Measurements from ENCODE around the gene USP22. TPM values are rescaled to one million over a fixed set of nuclear protein-coding genes. Genes with fewer than 3 reads are reported as not detected.
A peak's percentile ranks its signal among the peaks of the same experiment; 100 is the strongest.

Gene USP22
- total and polyA plus RNA-seq, 10 of the 15 experiments (the other 5 are each of a cell fraction or from before 2014, with no cell fraction given) = 10.8 to 218 (median 98.8) TPM

DNA sequence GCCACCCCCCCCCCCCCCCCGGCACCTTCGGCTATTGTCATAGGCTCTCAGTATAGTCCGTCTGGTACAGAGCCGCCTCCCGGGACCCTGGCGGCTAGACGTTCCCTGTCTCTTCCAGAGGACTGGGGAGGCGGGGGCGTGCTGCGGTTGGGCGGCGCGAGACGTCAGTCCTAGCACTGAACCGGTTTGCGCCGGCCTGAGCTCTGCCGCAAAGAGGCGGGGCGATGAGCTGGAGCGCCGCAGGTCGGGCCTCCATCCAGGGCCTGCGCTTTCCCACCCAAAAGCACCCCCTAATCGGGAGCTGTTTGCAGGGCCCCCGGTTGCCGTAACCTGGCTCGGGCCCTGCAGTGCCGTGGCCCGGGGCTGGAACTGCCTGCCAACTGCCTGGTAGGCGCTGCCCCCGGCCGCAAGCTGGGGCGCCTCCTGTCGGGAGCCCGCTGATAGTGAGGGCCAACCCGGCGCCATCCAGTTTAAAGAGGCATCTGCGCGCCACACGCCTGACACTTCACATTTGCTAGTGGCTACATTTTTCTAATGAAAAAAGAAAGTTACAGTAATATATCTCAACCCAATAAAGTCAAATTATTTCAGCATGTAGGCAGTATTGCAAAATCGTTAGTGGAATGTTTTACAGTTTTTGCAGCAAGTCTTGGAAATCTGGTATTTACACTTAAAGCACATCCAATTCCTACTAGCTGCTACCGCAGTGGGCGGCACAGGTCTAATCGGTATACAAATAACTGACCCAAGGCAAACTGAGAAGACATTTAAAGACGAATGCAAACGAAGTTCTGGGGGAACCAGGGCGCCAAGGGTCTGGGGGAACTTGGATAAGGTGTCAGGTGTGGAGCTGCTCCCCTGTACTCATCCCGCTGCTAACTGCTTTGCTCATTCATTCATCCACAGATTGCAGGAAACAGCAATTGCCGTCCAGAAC is 753 bp upstream of the USP22 start (continued):
- TF ChIP-seq EZH2 (IDR thresholded peaks at IDR 0.05; ENCODE audit: borderline replicate concordance, control insufficient read depth, low read depth, low read length) (no peak), RB1 (IDR thresholded peaks at IDR 0.05; ENCODE audit: borderline replicate concordance) (peak; percentile 97), SIX5 (IDR thresholded peaks at IDR 0.05; ENCODE audit: low read depth, low read length, severe bottlenecking) (no peak), EP300 (IDR thresholded peaks at IDR 0.05; ENCODE audit: borderline replicate concordance in 1 of 2, control insufficient read depth in 1 of 2, low read depth in 2 of 2, low read length in 2 of 2) (peak; percentile 10 to 53; a peak in 2 of 4 replicates), HDGF (IDR thresholded peaks at IDR 0.05) (no peak; the same call in 1 of the 2 replicates), SPI1 (IDR thresholded peaks at IDR 0.05; ENCODE audit: borderline replicate concordance, insufficient read depth, low read depth, low read length) (no peak), EED (IDR thresholded peaks at IDR 0.05; ENCODE audit: low read depth) (peak; percentile 76), RELA (IDR thresholded peaks at IDR 0.05; ENCODE audit: borderline replicate concordance, partially characterized antibody) (peak; percentile 75), CHD1 (IDR thresholded peaks at IDR 0.05; ENCODE audit: low read depth, low read length) (0 out of 2 replicates have a peak, but pooled peaks have one; percentile 76), TCF7 (IDR thresholded peaks at IDR 0.05; ENCODE audit: borderline replicate concordance) (no peak), POLR2AphosphoS5 (IDR thresholded peaks at IDR 0.05; ENCODE audit: low read length) (peak; percentile 51; the same call in 1 of the 2 replicates), MTA2 (IDR thresholded peaks at IDR 0.05; ENCODE audit: low read depth) (peak; percentile 47; the same call in 1 of the 2 replicates), TCF3 (IDR thresholded peaks at IDR 0.05; ENCODE audit: borderline replicate concordance, insufficient read depth, low read depth, low read length) (0 out of 2 replicates have a peak, but pooled peaks have one; percentile 19)
- TF ChIP-seq, protein P1, sequence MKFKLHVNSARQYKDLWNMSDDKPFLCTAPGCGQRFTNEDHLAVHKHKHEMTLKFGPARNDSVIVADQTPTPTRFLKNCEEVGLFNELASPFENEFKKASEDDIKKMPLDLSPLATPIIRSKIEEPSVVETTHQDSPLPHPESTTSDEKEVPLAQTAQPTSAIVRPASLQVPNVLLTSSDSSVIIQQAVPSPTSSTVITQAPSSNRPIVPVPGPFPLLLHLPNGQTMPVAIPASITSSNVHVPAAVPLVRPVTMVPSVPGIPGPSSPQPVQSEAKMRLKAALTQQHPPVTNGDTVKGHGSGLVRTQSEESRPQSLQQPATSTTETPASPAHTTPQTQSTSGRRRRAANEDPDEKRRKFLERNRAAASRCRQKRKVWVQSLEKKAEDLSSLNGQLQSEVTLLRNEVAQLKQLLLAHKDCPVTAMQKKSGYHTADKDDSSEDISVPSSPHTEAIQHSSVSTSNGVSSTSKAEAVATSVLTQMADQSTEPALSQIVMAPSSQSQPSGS (IDR thresholded peaks at IDR 0.05; ENCODE audit: low read length) = peak; percentile 34; the same call in 1 of the 2 replicates
- TF ChIP-seq, protein P2, sequence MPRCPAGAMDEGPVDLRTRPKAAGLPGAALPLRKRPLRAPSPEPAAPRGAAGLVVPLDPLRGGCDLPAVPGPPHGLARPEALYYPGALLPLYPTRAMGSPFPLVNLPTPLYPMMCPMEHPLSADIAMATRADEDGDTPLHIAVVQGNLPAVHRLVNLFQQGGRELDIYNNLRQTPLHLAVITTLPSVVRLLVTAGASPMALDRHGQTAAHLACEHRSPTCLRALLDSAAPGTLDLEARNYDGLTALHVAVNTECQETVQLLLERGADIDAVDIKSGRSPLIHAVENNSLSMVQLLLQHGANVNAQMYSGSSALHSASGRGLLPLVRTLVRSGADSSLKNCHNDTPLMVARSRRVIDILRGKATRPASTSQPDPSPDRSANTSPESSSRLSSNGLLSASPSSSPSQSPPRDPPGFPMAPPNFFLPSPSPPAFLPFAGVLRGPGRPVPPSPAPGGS (IDR thresholded peaks at IDR 0.05; ENCODE audit: borderline replicate concordance, insufficient read depth, low read depth, low read length, poor library complexity, severe bottlenecking) = peak; percentile 17
- TF ChIP-seq, protein P3, sequence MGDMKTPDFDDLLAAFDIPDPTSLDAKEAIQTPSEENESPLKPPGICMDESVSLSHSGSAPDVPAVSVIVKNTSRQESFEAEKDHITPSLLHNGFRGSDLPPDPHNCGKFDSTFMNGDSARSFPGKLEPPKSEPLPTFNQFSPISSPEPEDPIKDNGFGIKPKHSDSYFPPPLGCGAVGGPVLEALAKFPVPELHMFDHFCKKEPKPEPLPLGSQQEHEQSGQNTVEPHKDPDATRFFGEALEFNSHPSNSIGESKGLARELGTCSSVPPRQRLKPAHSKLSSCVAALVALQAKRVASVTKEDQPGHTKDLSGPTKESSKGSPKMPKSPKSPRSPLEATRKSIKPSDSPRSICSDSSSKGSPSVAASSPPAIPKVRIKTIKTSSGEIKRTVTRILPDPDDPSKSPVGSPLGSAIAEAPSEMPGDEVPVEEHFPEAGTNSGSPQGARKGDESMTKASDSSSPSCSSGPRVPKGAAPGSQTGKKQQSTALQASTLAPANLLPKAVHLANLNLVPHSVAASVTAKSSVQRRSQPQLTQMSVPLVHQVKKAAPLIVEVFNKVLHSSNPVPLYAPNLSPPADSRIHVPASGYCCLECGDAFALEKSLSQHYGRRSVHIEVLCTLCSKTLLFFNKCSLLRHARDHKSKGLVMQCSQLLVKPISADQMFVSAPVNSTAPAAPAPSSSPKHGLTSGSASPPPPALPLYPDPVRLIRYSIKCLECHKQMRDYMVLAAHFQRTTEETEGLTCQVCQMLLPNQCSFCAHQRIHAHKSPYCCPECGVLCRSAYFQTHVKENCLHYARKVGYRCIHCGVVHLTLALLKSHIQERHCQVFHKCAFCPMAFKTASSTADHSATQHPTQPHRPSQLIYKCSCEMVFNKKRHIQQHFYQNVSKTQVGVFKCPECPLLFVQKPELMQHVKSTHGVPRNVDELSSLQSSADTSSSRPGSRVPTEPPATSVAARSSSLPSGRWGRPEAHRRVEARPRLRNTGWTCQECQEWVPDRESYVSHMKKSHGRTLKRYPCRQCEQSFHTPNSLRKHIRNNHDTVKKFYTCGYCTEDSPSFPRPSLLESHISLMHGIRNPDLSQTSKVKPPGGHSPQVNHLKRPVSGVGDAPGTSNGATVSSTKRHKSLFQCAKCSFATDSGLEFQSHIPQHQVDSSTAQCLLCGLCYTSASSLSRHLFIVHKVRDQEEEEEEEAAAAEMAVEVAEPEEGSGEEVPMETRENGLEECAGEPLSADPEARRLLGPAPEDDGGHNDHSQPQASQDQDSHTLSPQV (IDR thresholded peaks at IDR 0.05) = peak; percentile 79; the same call in 1 of the 2 replicates
